HG03159 (cell line): ENCODE data around the gene TMIGD3.

ENCODE experiments used
- ATAC-seq: cut with Tn5 transposase; IDR thresholded peaks from one replicate; pipeline ENCODE4 v1.9.1; 2021; ENCODE audit warnings: mild to moderate bottlenecking, moderate library complexity; ENCODE audit not compliant: unreplicated experiment

Gene TMIGD3

DNA sequence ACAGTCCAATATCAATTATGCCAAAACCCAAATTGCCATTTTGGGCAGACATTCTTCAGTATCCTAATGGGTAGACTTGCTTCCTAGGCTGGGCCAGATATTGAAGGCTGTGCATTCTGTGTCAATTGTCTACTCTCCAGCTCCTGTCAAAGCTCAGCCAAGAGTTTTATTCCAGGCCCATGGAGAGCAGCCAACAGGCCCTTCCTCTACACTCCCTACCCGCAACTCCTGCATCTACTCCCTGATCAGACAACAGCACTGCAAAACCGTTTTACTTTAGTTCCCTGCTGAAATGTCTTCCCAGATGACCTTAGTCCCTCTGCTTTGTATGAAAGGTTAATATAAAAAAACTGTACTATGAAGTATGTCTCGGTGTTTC is 6.6 kb upstream of the TMIGD3 start:
- no peak for ATAC-seq

- ATAC-seq: peak; percentile 55
These were observed 4.2 kb upstream of the TMIGD3 start for GRCh38 chr1:111507411-111508201.

GRCh38 chr1:111506561-111506960 is 3.1 kb upstream of the TMIGD3 start:
- ATAC-seq: no peak

DNA sequence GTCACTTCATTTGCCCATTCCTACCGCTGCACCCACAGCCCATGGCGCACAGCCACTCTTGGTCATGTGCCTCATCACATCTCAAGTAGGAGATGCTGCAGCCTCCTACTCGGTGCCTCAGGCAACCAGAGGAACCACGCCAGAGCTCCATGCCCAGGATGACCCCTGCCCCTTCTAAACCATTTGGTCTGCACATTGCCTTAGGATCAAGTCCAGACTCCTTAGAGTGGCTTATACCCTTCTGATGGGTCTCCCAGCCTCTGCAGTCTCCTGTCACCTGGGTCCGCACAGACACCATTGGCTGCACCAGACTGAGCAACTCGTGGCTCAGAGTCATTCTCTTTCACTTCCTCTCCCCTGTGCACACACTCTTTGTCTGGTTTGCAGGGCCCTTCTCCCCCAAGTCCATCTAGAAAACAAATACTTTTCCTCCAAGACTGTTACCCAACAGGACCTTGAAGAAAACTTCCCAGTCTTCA is 2.2 kb upstream of the TMIGD3 start:
- ATAC-seq: peak; percentile 58

- no peak for ATAC-seq
These were observed 664 bp upstream of the TMIGD3 start for GRCh38 chr1:111504097-111504496.

- ATAC-seq: no peak
These were observed 1.8 kb downstream of the TMIGD3 start for GRCh38 chr1:111501645-111502044.

- no peak for ATAC-seq
These were observed 4.2 kb downstream of the TMIGD3 start for GRCh38 chr1:111499026-111499785.

GRCh38 chr1:111497592-111497991 is 5.8 kb downstream of the TMIGD3 start:
- ATAC-seq: no peak

GRCh38 chr1:111496398-111496797 is 7.0 kb downstream of the TMIGD3 start:
- no peak for ATAC-seq

DNA sequence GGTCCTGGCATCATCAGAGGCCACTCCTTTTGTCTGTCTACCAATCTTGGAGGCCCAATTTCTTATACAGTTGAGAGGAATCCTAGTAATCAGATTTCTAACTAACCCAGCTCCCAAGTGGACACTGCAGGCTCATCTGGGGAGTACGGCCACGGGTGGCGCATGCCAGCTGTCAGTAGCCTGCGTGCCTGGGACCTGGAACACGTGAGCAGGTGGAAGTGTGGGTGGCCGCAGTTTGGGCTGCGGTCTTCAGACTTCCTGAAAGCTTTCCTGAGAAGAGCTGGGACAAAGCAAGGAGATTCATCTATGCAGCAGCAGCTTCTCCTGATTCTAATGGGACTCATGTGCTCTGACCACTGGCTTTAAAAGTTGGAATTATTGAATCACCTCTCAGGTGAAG is 12.4 kb downstream of the TMIGD3 start:
- no peak for ATAC-seq

DNA sequence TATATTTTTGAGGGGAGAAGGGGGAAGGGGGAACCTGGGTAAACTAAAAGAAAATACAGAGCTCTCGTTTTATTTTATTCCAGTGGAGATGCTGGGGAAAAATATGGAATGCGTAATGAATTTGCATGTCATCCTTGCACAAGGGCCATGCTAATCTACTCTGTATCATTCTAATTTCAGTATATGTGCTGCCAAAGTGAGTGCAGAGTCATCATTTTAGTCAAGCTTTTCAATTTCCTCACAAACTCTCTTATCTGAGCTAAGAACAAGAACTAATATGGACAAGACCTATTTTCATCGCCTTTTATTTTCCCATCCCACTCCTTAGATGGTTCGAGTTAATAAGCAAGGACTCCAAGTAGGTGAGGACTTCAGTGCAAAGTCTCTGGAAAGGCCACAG is 13.2 kb downstream of the TMIGD3 start:
- no peak for ATAC-seq

DNA sequence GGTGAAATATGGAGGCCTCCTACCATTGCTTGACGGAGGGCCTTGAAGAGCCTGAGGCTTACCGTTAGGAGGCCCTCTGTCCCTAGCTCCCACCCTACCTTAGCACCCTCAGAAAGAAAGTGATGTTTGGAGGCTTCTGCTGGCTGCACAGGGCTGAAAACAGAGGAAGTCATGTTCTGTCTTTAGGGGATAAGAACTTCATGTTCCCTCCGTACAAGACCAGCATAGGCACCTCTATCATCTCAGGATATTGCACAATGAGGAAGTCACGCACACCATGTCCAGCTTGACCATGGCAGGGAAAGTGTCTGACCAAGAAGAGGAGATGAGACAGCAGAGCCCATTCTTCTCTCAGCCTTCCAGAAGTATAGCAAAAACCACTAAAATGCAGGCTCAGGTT is 13.8 kb downstream of the TMIGD3 start:
- no peak for ATAC-seq

- no peak for ATAC-seq
These were observed 14.8 kb downstream of the TMIGD3 start for GRCh38 chr1:111488669-111489068.

DNA sequence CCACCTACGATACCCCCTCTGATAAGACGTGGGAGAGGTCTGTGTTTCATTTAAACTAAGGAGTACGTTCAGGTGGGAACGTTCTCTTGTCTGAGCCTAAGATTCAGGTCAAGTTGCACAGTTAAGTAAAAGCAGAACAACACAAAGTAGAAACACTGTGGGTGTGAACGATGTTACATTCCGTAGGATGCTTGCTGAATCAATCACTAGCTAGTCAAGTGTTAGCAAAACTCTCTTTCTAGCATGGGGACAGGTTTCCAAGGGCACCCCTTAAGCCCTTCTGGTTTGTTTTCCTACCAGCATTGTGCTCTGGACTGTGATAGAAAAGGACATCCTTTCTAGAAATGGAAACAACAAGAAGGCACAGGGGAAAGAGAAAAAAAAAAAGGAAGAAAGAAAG is 16.3 kb downstream of the TMIGD3 start:
- no peak for ATAC-seq

GRCh38 chr1:111486431-111486830 is 17.0 kb downstream of the TMIGD3 start:
- no peak for ATAC-seq

- ATAC-seq: no peak
These were observed 18.9 kb downstream of the TMIGD3 start for GRCh38 chr1:111484391-111485026.

- ATAC-seq: no peak
These were observed 19.6 kb downstream of the TMIGD3 start for GRCh38 chr1:111483876-111484275.

GRCh38 chr1:111483166-111483565 is 20.3 kb downstream of the TMIGD3 start:
- ATAC-seq: no peak

DNA sequence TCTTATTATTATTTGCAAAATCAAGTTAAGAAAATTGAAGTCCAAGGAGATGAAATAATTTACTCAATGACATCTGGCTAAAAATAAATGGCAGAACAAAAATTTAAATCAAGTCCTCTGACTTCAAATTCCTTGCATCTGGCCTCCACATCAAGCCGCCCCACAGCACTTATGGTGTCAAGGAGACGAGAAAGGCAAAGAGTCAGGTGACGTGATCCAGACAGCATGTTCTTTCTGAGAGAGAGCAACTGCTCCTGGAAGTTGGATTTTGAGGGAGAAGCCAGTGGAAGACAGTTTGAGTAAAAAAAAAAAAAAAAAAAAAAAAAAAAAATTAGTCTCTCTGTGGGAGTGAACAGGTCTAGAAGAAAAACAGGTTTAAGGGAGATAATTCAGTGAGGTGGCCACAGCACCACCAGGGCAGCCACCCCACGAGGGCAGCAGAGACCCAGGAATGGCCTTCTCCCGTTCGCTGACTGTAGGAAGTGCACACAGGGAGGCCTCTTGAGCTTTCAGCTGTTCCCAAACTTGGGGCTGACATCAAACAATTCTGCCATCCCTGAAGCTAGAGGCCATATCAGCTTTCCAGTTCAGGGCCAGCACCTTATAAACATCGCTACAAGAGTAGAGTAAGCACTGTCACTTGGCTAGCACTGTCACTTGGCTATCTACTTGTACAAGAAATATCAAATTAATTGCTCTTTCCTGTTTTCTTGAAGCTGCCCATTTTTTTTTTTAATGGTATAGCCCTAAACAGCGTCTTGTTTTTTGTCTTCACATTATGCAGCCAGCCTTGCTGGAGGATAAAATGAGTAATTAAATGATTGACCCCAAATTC is 21.8 kb downstream of the TMIGD3 start:
- no peak for ATAC-seq

DNA sequence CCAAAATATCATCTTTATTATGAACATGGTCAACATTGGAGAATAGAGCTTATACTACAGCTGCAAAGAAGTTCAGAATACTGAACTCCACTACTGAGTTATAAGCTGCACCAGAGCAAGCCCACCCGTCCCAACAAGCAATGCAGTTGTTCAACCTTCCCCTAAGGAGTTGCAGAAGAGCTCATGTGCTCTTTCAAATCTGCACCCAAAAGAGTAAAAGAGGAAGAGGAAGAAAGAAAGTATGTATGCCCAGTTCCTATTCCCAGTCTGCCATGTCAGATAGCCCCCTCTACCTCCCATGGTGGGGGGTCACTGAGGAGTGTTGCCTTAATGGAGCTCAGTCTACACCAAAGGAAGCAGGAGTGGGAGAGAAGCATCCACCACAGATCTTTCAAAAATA is 22.8 kb downstream of the TMIGD3 start:
- ATAC-seq: no peak

DNA sequence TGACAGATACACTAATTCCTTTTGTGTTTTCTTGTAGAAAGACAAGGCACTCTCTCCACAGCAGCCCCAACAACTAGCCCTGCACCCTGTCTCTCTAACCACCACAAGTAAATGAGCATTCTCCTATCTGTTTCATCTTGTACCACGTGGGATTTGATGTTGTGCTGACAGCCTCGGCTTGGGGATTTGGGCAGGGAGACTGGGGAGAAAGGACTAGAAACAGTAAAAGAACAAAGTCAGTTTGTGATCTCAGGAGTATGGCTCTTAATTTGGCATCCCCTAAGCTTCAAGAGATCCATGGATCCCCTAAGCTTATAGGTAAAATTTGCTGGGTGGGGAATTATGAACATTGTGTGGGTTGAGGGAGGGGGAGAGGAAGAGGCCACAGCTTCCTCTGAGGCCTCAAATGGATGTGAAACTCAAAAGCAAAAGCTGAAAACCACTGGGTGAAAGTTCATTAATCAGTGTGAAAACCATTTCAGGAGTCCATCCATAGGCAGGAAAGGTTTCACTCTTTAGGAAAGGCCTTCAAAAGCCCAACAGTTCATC is 26.6 kb downstream of the TMIGD3 start:
- ATAC-seq: peak; percentile 70
